Activated naive CD8-positive, alpha-beta T cell (primary cell): ENCODE measurements around the gene SPATA13.
A peak's percentile ranks its signal among the peaks of the same experiment; 100 is the strongest.

ENCODE experiments used
- H3K27ac Mint-ChIP-seq: one replicate; pipeline ENCODE4 v1.8.0; 2021; ENCODE audit warnings: mixed read lengths
- H3K27me3 Mint-ChIP-seq: one replicate; pipeline ENCODE4 v1.8.0; 2021; ENCODE audit warnings: mixed read lengths
- H3K36me3 Mint-ChIP-seq: one replicate; pipeline ENCODE4 v1.8.0; 2021; ENCODE audit warnings: mixed read lengths
- H3K4me1 Mint-ChIP-seq: one replicate; pipeline ENCODE4 v1.8.0; 2021; ENCODE audit warnings: low read depth, mixed read lengths
- H3K4me3 Mint-ChIP-seq: one replicate; pipeline ENCODE4 v1.8.0; 2021; ENCODE audit warnings: mild to moderate bottlenecking, mixed read lengths
- H3K9me3 Mint-ChIP-seq: one replicate; pipeline ENCODE4 v1.8.0; 2021; ENCODE audit warnings: low read depth, mixed read lengths

Gene SPATA13

GRCh38 chr13:24249624-24250023 lies 89.1 kb downstream of the SPATA13 start:
- Mint-ChIP-seq H3K9me3 (no peaks in the 10 kb centered on the region), H3K4me3 (peak overlapping the region; percentile 94), H3K27me3 (no peaks in the 10 kb centered on the region), H3K36me3 (peaks cover 10% of the 10 kb centered on the region), H3K4me1 (peaks cover 66% of the 10 kb centered on the region), H3K27ac (peak overlapping the region; percentile 99)

DNA sequence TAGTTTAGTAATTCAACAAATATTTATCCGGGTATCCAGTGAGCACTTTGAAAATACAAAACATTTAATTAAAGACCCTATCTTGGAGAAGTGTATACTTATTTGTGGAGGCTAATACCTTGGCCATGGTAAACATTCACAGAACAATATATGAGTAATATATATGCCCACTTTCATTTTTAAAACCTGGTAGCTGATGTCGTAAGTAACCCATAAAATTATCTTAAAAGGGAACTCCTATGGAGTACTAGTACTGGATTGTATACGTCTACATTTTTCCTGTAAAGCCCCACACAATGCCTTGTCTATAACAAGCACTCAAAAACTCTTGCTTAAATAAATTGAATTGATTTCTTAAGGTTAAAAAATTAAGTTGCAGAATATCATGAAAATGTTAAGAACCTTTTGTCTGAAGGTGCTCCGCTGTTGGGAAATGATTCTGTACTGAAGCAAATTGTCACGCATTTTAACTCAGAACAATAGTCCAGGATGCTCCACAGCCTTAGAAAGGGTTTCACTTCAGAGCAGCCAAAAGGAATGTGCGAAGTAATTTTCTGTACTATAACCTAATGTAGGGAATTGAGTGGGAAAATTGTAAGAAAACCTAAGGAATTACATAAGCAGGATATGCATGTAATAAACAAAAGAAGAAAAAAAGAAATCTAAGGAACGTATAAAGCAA lies 90.0 kb downstream of the SPATA13 start:
- Mint-ChIP-seq H3K36me3 (peaks cover 14% of the 10 kb centered on the region), H3K27me3 (no peaks in the 10 kb centered on the region), H3K4me3 (peak overlapping the region; percentile 94), H3K9me3 (no peaks in the 10 kb centered on the region), H3K4me1 (peaks cover 73% of the 10 kb centered on the region), H3K27ac (peak overlapping the region; percentile 99)

DNA sequence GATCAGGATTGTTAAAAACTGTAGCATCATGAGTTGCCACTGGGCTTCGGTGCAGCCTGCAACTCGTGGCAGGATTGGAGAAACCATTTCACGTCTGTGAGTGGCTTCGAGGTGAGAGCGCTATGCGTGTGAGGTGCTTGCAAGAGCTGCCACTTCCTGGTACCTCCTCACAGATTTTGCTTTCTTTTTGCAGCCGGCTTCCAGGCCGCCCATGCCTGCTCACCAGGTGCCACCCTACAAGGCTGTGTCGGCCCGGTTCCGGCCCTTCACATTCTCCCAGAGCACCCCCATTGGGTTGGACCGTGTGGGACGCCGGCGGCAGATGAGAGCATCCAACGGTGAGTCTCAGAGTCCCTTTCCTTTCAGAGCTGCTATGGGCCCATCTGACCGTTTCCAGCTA lies 91.0 kb downstream of the SPATA13 start:
- H3K27ac Mint-ChIP-seq, result peak overlapping the region; percentile 99
- H3K9me3 Mint-ChIP-seq, result no peaks in the 10 kb centered on the region
- no peaks in the 10 kb centered on the region for H3K27me3 Mint-ChIP-seq
- peaks cover 79% of the 10 kb centered on the region for H3K4me1 Mint-ChIP-seq
- H3K36me3 Mint-ChIP-seq, result peaks cover 16% of the 10 kb centered on the region
- H3K4me3 Mint-ChIP-seq, result peak overlapping the region; percentile 94

GRCh38 chr13:24252136-24252535 lies 91.6 kb downstream of the SPATA13 start:
- H3K9me3 Mint-ChIP-seq, result no peaks in the 10 kb centered on the region
- H3K27me3 Mint-ChIP-seq, result no peaks in the 10 kb centered on the region
- H3K36me3 Mint-ChIP-seq, result peaks cover 22% of the 10 kb centered on the region

GRCh38 chr13:24253520-24254145 lies 93.1 kb downstream of the SPATA13 start:
- peaks cover 26% of the 10 kb centered on the region for H3K36me3 Mint-ChIP-seq
- H3K4me3 Mint-ChIP-seq, result peak overlapping the region; percentile 94
- H3K4me1 Mint-ChIP-seq, result peaks cover 90% of the 10 kb centered on the region
- H3K27me3 Mint-ChIP-seq, result no peaks in the 10 kb centered on the region
- H3K9me3 Mint-ChIP-seq, result no peaks in the 10 kb centered on the region
- H3K27ac Mint-ChIP-seq, result peak overlapping the region; percentile 99

More at GRCh38 chr13:24252136-24252535, 91.6 kb downstream of the SPATA13 start:
- H3K4me1 Mint-ChIP-seq, result peaks cover 81% of the 10 kb centered on the region
- peak overlapping the region; percentile 94 for H3K4me3 Mint-ChIP-seq
- H3K27ac Mint-ChIP-seq, result peak overlapping the region; percentile 99

DNA sequence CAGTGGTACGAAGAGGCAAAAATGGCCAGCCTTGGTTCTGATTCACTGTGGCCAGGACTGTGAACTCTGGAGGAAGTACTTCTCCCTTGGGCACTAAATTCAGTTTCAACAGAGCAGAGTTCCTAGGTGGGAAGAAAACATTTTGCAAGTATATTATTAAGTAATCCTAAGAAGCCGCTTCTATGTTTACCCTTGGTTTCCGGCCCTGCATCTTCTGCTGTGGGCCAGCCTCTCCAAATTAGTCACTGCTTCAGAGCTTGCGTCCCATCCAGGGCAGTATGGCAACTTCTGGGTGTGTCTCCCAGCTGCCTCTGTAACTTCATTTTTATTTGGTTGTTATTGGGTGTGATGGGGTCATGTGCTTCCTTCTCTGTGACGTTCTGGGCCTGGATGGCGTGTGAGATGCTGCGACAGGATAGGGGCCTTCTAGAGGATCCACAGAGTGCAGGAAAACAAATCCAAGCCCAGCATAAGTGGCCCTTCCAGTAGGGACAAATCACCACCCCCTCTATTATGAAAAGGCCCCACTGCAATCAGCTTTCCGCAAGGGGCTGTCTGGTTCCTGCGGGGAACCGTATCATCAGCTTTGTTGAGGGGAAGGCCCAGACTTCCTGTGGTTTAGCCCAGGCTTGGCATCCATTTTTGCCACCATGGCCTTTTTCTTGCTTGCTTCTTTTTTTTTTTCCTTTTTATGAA lies 93.8 kb downstream of the SPATA13 start:
- Mint-ChIP-seq H3K36me3 (peaks cover 29% of the 10 kb centered on the region), H3K4me3 (peak overlapping the region; percentile 94), H3K4me1 (peaks cover 91% of the 10 kb centered on the region), H3K27me3 (no peaks in the 10 kb centered on the region), H3K9me3 (no peaks in the 10 kb centered on the region), H3K27ac (peak overlapping the region; percentile 99)

DNA sequence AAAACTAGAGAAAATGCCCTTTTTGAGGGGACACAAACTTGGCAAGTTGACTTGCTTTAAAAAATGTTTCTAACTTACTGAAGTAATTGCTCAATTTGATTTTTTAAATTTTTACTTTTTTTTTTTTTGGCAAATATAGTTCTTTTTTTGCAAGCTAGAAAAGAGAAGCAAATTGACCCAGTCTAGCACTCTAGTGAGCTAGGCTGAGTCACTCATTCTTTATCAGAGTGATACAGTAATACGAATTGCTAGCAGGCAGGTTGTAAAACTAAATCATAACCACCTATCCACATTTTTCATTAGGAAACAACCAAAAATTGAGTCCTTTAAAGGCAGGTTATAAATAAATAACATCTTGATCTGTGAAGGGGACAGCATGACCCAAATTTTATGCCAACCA lies 97.0 kb downstream of the SPATA13 start:
- H3K9me3 Mint-ChIP-seq, result no peaks in the 10 kb centered on the region
- H3K27ac Mint-ChIP-seq, result peak overlapping the region; percentile 92
- H3K4me1 Mint-ChIP-seq, result peaks cover 91% of the 10 kb centered on the region
- no peaks in the 10 kb centered on the region for H3K27me3 Mint-ChIP-seq
- peaks cover 31% of the 10 kb centered on the region for H3K36me3 Mint-ChIP-seq
- H3K4me3 Mint-ChIP-seq, result peak overlapping the region; percentile 51

DNA sequence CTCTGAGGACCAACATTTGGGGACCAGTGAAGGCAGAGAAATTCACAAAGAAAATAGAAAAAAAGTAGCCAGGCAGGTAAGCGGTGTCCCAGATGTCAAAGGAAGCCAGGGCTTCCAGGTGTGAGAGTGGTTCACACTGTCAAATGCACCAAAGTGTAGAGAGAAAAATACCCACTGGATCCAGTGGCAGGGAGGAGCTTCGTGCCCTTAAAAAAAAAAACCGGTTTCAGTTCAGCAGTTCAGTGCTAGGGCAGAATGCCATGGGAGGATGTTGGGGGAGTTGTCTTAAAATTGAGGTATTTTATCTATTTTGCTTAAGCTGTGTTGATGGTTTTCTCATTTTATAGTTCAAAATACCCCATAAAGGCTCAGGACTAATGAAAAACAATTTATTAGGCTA lies 101.0 kb downstream of the SPATA13 start:
- H3K27ac Mint-ChIP-seq, result peak overlapping the region; percentile 81
- H3K9me3 Mint-ChIP-seq, result no peaks in the 10 kb centered on the region
- no peaks in the 10 kb centered on the region for H3K27me3 Mint-ChIP-seq
- H3K36me3 Mint-ChIP-seq, result peaks cover 20% of the 10 kb centered on the region
- H3K4me3 Mint-ChIP-seq, result peak overlapping the region; percentile 62
- H3K4me1 Mint-ChIP-seq, result peaks cover 91% of the 10 kb centered on the region

GRCh38 chr13:24263632-24264031 lies 103.1 kb downstream of the SPATA13 start:
- H3K4me1 Mint-ChIP-seq, result peaks cover 93% of the 10 kb centered on the region
- peak overlapping the region; percentile 98 for H3K27ac Mint-ChIP-seq
- H3K4me3 Mint-ChIP-seq, result peak overlapping the region; percentile 78
- H3K9me3 Mint-ChIP-seq, result no peaks in the 10 kb centered on the region
- H3K27me3 Mint-ChIP-seq, result no peaks in the 10 kb centered on the region
- H3K36me3 Mint-ChIP-seq, result peaks cover 17% of the 10 kb centered on the region

DNA sequence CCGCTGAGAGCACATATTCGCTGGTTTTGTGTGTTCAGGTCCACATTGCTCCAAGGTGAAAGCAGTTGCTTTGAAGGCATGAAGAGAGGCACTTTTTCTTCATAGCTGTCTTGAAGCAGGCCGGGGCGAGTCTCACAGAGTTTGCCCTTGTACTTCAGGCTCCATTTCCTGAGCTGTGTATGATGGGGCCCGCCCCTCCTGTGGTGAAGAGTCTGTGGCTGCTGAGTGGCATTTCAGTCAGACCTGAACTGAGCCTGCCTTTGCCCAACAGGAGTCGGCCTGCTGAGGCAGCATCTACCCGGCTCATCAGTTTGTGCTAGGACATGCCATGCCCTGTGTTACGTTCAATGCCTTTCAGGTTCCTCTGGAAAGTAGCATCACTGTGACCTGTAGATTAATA lies 104.5 kb downstream of the SPATA13 start:
- peak overlapping the region; percentile 78 for H3K4me3 Mint-ChIP-seq
- peaks cover 13% of the 10 kb centered on the region for H3K36me3 Mint-ChIP-seq
- H3K4me1 Mint-ChIP-seq, result peaks cover 95% of the 10 kb centered on the region
- H3K27me3 Mint-ChIP-seq, result no peaks in the 10 kb centered on the region
- no peaks in the 10 kb centered on the region for H3K9me3 Mint-ChIP-seq
- H3K27ac Mint-ChIP-seq, result peak overlapping the region; percentile 98

GRCh38 chr13:24265453-24265852 lies 104.9 kb downstream of the SPATA13 start:
- H3K4me3 Mint-ChIP-seq, result peak overlapping the region; percentile 78
- peaks cover 95% of the 10 kb centered on the region for H3K4me1 Mint-ChIP-seq

GRCh38 chr13:24267274-24267673 lies 106.8 kb downstream of the SPATA13 start:
- peaks cover 8% of the 10 kb centered on the region for H3K36me3 Mint-ChIP-seq
- H3K9me3 Mint-ChIP-seq, result no peaks in the 10 kb centered on the region
- H3K4me3 Mint-ChIP-seq, result peak overlapping the region; percentile 83
- H3K27me3 Mint-ChIP-seq, result no peaks in the 10 kb centered on the region
- peaks cover 93% of the 10 kb centered on the region for H3K4me1 Mint-ChIP-seq
- peak overlapping the region; percentile 99 for H3K27ac Mint-ChIP-seq

More at GRCh38 chr13:24265453-24265852, 104.9 kb downstream of the SPATA13 start:
- no peaks in the 10 kb centered on the region for H3K9me3 Mint-ChIP-seq
- no peaks in the 10 kb centered on the region for H3K27me3 Mint-ChIP-seq
- peak overlapping the region; percentile 98 for H3K27ac Mint-ChIP-seq
- peaks cover 13% of the 10 kb centered on the region for H3K36me3 Mint-ChIP-seq

- H3K27me3 Mint-ChIP-seq, result no peaks in the 10 kb centered on the region
- no peaks in the 10 kb centered on the region for H3K9me3 Mint-ChIP-seq
- H3K27ac Mint-ChIP-seq, result peak overlapping the region; percentile 99
- H3K4me3 Mint-ChIP-seq, result peak overlapping the region; percentile 83
- peaks cover 6% of the 10 kb centered on the region for H3K36me3 Mint-ChIP-seq
- H3K4me1 Mint-ChIP-seq, result peaks cover 93% of the 10 kb centered on the region
Observed at GRCh38 chr13:24267801-24268200, 107.3 kb downstream of the SPATA13 start.

DNA sequence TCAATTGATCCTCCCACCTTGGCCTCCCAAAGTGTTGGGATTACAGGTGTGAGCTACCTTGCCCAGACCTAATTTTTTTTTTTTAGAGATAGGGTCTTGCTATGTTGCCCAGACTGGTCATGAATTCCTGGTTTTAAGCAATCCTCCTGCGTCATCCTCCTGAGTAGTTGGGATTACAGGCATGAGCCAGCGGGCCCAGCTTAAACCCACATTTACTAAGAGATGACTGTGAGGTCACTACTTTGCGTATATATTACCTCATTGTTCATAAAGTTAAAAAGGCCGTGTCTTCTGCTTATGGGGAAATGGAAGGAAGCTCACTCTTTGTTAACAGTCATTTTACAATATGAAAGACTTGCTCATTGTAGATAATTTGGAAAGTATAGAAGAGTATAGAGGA lies 109.3 kb downstream of the SPATA13 start:
- H3K4me1 Mint-ChIP-seq, result peaks cover 93% of the 10 kb centered on the region
- H3K4me3 Mint-ChIP-seq, result peak overlapping the region; percentile 93
- no peaks in the 10 kb centered on the region for H3K27me3 Mint-ChIP-seq
- no peaks in the 10 kb centered on the region for H3K9me3 Mint-ChIP-seq
- peaks cover 6% of the 10 kb centered on the region for H3K36me3 Mint-ChIP-seq
- peak overlapping the region; percentile 97 for H3K27ac Mint-ChIP-seq

DNA sequence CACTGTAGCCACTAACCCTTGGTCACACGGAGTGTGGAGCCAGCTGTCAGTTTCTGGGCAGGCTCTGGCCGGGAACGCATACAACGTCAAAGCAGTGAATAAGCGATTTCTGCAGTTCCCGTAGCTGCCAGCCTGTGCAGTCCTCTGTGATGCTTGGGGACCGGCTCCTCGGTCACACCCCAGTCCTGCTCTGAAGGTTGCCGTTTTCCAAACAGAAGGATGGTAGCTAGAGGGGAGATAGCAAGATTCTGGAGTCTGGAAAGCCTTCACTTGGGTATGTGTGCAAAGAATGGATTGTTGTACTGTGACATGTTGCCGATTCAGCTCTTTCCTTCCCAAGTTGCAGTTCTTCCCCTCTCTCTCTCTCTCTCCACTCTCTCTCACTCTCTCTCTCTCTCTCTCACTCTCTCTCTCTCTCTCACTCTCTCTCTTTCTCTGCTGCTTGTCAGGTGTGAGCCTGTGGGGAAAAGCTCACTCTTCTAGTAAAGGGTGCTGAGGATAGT lies 110.2 kb downstream of the SPATA13 start:
- Mint-ChIP-seq H3K36me3 (peaks cover 6% of the 10 kb centered on the region), H3K4me3 (peak overlapping the region; percentile 93), H3K27me3 (no peaks in the 10 kb centered on the region), H3K9me3 (no peaks in the 10 kb centered on the region), H3K4me1 (peaks cover 93% of the 10 kb centered on the region), H3K27ac (peak overlapping the region; percentile 97)
